Ramos (cell line): ENCODE data around the gene SLC25A41.

Experiments used
- in situ Hi-C: fragments of 300-500 bp; cut with MboI; formaldehyde crosslinking; loops from one replicate; pipeline ENCODE4 v1.14.3; 2022; ENCODE audit warnings: low sequenced_read_pairs; ENCODE audit not compliant: unreplicated experiment

SLC25A41 gene

GRCh38 chr19:6464070-6464873, 30.7 kb upstream of the SLC25A41 start, which contains the start of gene CRB3:
CRB3 (plus strand) TSS chr19:6464271; CDS start chr19:6464702, 431 bp downstream.
- in situ Hi-C loops: no loop called here

GRCh38 chr19:6460099-6460884, 26.7 kb upstream of the SLC25A41 start:
- in situ Hi-C loops: no loop called here

DNA sequence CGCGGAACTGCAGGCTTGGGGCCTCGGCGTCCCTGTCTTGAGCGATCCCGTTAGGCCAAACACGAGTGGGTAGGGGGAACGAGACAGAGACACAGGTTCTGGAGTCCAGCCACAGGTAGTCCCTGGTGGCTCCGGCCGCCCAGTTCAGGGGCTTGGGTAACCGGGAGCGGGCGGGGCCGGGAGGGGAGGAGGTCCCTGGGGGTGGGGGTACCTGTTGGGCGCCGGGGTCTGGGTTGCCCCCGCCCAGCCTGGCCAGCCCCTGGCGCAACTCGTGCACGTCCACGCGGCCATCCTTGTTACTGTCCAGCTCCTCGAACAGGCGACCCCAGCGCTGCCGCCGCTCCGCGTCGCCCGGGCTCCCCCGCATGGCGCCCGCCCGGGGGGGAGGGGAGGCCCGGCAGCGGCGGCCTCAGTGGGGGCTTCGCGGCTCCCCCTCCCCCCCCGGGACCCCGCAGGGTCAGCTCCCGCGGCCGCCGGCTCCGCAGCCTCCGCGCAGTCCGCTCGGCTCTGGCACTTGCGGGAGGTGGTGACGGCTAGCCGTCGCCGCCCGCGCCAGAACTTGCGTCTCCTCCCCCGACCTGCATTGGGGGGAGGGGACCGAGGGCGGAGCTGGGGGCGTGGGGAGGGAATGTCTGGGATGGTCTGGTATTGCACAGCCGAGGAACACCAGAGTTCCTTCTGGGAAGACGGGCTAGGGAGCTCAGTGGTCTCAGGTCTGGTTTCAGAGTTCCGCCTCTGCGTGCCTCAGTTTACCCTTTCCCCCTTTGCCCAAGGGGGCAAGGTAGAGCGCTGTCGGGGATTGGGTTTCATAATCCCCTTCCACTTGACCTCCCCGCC, 25.9 kb upstream of the SLC25A41 start, which contains the start of gene SLC25A23:
Gene SLC25A23, minus strand, starts transcription at position 531 of the 837 bp plus-strand sequence. Its CDS starts 164 bp downstream, at position 367.
- in situ Hi-C loops: no loop called here

DNA sequence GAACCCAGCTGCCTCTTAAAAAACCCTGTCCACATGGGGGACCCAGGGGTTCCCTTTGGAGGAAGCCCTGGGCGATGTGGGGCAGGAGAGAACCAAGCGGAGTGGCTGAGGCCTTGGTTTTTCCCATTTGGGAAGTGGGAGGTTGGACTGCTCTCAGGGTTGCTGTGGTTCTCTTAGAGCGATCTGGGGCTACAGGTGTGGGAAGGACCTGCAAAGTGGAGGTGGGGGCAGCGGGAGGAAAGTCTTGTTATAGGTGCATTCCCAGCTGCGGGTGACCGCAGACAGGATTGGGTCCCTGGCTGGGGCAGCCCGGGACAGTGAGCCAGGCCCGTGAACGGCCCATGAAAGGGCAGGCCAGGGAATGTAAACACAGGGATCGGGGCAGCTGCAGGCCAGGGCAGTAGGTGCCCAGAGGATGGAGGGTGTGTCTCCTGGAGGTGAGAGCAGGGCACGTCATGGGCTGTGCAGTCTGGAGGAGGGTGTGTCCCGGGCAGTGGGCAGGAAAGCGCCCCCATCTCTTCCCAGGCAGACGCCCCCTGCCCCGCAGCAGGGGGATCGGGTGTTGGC, 25.2 kb upstream of the SLC25A41 start:
- in situ Hi-C loops: no loop called here

GRCh38 chr19:6457958-6458694, 24.6 kb upstream of the SLC25A41 start:
- in situ Hi-C loops: no loop called here

- in situ Hi-C loops: no loop called here
Measured at GRCh38 chr19:6455924-6456323, 22.4 kb upstream of the SLC25A41 start.

GRCh38 chr19:6453951-6454565, 20.5 kb upstream of the SLC25A41 start:
- in situ Hi-C loops: no loop called here

- in situ Hi-C loops: no loop called here
Measured at GRCh38 chr19:6452899-6453298, 19.3 kb upstream of the SLC25A41 start.

DNA sequence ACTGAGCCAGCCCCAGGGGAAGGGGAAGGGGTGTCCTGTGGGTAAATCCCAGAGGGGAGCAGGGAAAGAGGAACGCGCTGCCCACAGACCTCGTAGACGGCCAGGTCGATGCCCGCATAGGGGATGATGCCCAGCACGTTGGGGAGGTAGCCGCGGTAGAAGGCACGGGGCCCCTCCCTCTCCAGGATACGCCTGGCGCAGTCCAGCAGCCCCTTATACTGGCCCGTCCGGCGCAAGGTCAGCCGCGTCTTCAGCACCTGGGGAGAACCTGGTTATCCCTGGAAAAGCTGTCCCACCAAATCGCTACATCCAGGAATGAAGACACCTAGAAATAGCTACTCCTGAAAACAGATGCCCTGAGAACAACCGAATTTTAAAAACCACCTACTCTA, 18.7 kb upstream of the SLC25A41 start:
- in situ Hi-C loops: no loop called here

- in situ Hi-C loops: no loop called here
Measured at GRCh38 chr19:6451583-6452222, 18.1 kb upstream of the SLC25A41 start.

- in situ Hi-C loops: no loop called here
Measured at GRCh38 chr19:6450166-6450565, 16.6 kb upstream of the SLC25A41 start.

- in situ Hi-C loops: no loop called here
Measured at GRCh38 chr19:6448045-6448444, 14.5 kb upstream of the SLC25A41 start.

- in situ Hi-C loops: no loop called here
Measured at GRCh38 chr19:6446452-6446851, 12.9 kb upstream of the SLC25A41 start.

GRCh38 chr19:6443986-6444385, 10.4 kb upstream of the SLC25A41 start:
- in situ Hi-C loops: no loop called here

- in situ Hi-C loops: no loop called here
Measured at GRCh38 chr19:6442087-6442688, 8.6 kb upstream of the SLC25A41 start.

- in situ Hi-C loops: no loop called here
Measured at GRCh38 chr19:6440905-6441304, 7.3 kb upstream of the SLC25A41 start.

- in situ Hi-C loops: no loop called here
Measured at GRCh38 chr19:6439743-6440142, 6.2 kb upstream of the SLC25A41 start.

DNA sequence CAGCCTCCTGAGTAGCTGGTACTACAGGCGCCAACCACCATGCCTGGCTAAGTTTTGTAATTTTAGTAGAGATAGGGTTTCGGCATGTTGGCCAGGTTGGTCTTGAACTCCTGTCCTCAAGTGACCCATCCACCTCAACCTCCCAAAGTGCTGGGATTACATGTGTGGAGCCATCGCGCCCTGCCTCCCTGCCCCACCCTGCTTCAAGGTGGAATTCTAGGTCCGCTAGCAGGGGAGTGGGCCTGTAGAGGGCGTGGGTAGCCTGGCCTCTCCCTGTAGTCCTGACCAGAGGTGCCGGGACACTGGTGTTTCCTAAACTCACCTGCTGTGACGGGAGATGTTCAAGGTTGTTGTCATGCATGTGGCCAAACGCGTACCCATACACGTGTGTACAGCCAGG, 398 bp downstream of the SLC25A41 start:
- in situ Hi-C loops: no loop called here
